Measurements from ENCODE around the gene AK5.
"Not testable (repeated sequence)": the region's sequence is repeated elsewhere in the genome, so short reads cannot be mapped to it uniquely, and the experiment has no call there.

AK5 gene

DNA sequence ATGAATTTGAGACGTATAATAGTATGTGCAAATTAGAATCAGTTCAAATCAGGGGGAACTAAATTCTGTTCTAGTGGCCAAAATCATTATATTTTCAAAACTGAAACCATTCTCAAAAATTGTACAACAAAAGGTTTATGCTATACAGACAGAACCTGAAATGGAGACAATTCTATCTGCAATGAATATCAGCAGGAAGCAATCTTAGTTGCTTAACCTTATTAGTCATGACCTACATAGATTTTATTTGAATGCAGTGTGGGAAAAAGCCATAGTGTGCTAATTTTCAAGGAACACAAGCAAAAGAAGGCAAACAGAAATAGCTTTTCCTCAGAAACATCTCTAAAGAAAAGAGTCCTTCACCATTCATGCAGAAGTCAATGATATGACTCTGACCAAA lies 6.5 kb downstream of the AK5 start:
- no peak for DNase-seq

DNA sequence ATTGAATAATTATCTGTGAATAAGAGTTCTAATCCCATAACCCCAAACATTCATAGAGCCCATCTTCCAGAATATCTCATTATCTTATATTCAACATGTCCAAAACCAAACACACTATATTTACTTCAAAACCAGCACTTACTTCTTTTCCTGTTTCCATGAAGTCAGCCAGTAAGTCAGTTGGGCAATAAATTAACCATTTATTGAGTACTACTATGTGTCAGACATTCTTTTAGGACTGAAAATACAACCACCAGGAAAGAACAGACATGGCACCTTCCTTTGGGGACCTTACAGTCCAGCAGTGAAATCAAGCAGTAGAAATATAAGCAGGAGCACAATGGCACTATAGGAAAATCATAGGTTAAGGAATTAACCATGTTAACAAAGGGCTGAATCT lies 8.8 kb downstream of the AK5 start:
- DNase-seq: no peak

DNA sequence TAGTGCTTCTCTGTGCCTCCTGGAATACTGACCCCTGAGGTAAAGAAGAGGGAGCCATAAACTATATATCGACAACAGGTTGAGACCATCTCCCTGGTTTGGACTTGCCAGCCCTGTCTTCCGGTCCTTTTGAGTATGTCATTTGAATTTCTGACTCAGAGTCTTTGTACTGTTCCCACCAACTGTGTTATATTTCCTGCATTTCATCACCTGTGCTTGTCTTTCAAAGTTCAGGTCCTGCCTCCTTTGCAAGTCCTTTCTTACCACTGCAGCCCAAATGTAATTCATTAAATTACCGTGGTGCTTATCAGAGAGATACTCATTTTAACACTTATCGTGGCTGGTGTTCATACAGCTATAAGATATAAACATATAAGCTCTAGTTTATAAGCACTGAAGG lies 10.7 kb downstream of the AK5 start:
- no peak for DNase-seq

DNA sequence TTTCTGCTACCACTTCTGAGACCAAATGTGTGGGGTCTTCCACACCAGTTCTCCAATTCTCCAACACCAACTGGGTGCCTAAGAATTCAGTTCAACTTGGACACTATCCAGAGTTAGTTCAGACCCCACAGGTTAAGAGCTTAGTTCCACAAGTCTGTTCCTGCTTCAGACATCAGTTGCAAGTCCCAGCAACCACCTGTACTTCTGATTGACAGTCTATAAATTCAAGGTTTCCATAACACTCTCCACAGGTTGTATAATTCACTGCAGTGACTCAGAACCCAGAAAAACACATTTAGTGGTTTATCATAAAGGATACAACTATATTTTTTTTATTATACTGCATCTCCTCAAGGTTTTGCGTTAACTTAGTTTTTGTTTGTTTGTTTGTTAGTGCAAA lies 18.7 kb downstream of the AK5 start:
- no peak for DNase-seq

DNA sequence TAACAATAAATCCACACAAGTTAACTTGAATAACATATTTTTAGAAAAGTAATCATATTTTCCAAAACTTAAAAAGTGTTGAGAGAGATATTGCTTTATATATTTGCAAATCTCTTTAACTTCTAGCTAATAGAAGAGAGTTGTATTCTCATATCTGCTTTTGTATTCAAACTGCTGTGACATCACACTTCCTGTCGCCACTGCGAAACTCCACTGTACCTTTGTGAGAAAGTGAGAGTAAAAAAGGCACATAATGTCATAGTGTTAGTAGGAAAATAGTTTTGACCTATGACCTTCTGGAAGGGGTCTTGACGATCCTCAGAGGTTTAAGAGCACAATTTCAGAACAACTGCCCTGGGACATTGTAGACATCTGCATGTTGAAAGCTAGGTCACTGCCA lies 21.6 kb downstream of the AK5 start:
- DNase-seq: peak; percentile 4

DNA sequence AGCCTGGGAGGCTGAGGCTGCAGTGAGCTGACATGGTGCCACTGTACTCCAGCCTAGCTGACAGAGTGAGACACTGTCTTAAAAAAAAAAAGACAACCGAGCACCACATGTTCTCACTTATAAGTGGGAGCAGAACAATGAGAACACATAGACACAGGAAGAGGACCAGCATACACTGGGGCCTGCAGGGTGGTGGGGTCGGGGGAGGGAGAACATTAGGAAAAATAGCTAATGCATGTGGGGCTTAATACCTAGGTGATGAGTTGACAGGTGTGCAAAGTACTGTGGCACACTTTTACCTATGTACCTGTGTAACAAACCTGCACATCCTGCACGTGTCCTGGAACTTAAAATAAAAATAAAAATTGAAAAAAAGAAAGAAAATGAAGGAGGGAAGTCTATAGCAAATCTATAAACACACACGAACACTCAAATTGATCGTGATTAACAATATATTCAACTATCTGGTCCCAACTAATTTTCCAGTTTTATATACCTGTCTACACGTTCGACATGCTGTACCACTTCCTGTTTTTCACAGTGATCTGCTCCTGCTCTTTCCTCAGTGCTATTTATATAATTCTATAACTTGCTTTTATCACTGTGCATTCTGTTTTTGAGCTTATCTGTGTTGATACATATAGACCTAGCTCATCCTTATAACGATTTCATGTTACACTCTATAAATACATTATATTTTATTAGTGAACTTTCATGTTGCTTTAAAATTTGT lies 27.2 kb downstream of the AK5 start:
- no peak for DNase-seq

DNA sequence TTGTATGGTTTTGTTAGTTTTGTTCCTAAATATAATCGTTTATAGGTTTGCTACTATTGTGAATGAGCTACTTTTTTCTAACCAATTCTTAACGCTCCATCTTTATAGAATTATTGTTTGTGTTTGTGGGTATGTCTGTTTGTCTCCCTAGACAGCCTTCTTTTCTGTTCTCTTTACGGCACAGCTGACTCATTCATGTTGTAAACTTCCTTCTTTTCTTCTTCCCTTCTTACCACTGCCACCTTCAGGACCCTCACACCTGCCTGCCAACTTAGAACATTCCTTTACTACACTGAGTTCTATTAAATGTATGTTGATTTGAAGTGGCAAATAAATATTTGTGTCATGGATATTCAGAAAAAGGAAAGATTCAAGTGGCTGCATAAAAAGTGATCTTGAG lies 29.1 kb downstream of the AK5 start:
- DNase-seq: no peak

DNA sequence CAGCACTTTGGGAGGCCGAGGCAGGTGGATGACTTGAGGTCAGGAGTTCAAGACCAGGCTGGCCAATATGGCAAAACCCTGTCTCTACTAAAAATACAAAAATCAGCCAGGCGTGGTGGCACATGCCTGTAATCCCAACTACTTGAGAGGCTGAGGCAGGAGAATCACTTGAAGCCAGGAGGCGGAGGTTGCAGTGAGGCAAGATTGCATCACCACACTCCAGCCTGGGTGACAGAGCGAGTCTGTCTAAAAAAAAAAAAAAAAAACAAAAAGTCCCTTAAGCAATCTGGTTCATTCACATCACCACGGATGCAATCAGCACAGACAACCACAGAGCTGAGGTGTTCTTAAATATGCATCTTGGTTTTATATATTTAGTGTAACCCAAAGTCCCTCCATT lies 30.5 kb downstream of the AK5 start:
- DNase-seq: not testable (repeated sequence)

DNA sequence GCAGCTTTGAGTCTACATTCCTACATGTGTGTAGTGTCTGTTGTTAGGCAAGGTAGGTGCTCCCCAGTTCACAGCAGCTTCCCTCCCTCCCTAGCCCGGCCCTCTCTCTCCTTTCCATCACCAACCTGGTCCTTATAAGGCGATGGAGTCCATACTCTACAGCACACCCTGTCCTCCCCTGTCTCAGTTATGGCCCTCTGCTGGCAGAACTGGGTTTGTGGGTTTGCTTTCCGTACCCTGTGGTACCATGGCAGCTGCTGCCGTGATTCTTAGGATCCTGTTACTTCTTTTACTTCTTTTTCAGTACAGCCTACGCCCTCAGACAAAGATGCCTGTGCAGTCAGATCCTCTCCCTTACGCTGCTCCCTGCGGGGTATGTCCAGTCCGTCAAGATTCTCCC lies 31.7 kb downstream of the AK5 start:
- peak; percentile 15 for DNase-seq

DNA sequence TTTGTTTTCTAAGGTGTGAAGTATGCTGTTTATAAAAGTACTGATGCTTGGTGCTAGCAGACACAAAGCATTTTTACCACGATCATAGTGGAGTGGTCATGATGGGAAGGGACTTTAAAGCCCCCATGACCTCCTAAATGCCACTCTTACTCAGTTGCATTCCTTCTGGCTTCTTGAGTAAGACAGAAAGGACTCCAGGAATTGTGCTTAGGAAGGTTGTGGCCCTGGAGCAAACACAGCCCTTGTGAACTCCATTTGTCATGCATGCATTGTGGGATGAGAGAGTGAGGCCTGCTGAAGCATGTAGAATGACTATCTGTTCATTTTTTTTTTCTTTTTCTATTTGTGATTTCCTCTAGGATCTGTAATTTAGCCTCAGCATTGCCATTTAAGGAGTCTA lies 34.2 kb downstream of the AK5 start:
- no peak for DNase-seq

DNA sequence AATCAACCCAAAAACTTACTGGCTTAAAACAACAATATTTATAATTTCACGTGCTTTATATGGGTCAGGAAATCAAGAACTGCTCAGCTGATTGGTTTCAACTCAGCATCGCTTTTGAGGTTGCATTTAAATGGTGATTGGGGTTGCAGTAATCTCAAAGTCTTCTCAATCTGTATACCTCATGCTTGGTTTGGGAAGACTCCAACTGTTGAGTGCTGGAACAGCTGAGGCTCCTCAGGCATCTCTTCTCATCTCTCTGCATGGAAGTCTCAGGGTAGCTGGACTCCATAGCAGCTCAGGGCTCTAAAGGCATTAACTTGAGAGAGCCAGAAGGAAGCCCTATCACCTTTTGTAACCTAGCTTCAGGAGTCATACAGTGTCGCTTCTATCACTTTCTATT lies 35.1 kb downstream of the AK5 start:
- DNase-seq: no peak

DNA sequence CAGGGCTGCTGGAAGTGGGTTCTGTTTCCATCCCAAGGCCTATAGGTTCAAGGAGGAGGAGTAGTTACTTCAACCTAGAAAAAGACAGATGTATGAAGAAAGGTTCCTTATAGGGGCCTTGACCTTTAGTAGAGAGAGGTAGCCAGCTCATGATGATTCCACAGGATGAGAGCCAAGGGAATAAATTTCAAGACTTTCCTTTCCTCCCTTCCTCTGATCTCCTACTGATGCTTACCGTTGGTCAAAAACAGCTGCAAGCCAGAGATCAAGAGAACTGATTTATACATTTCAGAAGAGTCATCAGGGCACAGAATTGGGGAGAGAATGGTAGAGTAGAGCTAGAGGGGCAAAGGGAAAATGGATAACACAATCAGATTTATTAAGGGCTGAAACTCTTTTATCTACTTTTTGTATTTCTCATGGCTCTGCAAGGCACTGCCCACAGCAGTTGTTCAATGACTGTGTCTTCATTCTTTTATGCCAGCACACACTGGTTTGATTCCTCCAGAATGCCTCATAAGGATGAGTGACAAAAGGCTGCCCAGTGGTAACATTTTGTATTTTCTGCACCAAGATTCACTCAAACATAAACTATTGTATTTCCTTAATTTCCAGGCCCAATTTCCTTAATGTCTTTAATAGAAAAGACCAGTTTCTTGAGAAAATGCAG lies 37.4 kb downstream of the AK5 start:
- no peak for DNase-seq

DNA sequence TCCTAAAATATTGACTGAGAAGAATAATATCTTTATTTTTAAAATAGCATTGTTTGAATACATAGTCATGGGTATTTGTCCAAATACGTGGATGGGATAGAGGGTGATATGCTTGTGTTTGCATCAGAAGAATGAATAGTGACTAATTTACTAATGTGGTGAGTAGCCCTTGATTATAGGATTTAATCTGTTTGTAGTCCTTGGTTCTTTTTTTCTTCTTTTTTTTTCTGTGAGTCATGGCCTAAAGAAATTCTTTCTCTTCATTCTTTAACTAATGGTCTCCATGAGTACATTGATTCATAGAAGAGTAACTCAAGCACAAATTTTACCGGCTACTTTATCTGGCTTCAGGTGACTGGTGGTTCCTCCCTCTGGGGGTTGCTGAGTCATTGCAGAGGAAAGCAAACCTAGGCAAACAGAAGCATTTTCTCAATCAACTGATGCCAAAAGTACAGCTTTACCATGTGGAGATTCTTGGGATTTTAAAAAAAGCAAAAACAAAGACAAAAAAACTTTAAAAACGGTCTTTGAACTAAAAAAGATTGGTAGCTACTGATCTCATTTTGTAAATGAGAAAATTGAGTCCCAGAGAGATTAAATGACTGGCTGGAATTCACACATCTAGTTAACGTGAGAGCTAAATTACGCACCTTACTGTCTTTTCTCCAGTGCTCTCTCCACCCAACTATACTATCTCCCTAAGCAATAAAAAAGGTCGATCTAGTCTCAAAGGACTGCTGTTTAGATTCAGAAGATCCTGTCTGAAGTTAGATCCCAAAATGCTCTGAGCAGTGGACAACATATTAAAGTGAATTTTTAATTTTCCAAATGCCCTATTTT lies 40.5 kb downstream of the AK5 start:
- DNase-seq: no peak

DNA sequence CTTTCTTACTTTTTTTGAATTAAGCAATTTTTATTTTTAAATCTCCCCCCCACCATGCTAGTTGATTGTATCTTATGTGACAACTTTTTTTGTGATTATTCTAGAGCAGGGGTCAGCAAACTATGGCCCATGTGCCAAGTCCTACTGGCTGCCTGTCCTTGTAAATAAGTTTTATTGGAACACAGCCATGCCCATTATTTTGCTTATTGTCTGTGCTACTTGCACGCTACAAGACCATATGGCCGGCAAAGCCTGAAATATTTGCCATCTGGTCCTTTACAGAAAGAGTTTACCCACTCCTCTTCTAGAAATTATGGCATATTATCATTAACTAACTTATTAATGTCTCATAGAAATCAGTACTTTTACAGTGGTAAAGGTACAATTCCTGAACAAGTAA lies 51.7 kb downstream of the AK5 start:
- no peak for DNase-seq

DNA sequence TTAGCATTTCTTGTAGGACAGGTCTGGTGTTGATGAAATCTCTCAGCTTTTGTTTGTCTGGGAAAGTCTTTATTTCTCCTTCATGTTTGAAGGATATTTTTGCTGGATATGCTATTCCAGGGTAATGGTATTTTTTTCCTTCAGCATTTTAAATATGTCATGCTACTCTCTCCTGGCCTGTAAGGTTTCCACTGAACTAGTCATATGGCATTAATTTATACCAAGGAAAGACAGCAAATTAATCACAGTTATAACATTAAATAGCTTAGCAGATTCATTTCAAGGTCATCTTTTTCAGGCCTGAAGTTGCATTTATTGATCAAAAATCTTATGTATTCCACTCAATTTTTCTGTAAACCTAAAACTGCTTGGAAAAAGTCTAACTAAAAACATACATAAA lies 54.9 kb downstream of the AK5 start:
- DNase-seq: no peak

DNA sequence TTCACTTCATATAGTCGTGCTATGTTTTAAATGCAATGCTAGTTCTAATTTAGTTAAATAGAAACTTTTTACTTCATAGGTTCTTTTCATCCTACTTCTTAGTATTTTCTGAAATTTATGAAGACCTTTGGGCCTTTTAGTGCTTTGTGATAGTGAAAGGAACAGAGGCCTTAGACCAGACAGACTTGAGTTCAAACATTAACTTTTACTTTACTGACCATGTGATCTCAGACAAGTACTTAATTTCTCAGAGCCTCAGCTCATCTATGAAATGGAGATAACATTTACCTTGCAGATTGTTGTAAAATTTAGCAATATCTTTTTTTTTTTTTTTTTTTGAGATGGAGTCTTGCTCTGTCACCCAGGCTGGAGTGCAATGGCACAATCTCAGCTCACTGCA lies 57.5 kb downstream of the AK5 start:
- DNase-seq: no peak

DNA sequence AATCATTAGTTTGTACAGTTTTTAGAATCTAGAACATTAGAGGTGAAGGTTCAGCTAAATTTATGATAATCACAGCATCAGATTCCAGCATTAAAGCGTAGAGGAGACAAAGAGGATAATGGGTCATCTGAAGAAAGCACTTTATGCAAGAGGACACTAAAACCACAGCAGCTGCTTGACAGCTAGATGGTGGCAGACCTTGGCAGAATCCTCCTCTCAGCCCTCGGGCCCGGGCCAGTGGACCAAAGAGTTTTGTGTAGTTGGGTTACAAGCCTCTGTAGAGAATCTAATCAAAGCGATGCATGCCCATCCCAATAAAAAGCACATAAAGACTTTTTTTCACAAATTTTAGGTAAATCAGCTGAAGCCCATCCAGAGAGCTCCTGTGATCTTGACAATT lies 59.4 kb downstream of the AK5 start:
- no peak for DNase-seq

DNA sequence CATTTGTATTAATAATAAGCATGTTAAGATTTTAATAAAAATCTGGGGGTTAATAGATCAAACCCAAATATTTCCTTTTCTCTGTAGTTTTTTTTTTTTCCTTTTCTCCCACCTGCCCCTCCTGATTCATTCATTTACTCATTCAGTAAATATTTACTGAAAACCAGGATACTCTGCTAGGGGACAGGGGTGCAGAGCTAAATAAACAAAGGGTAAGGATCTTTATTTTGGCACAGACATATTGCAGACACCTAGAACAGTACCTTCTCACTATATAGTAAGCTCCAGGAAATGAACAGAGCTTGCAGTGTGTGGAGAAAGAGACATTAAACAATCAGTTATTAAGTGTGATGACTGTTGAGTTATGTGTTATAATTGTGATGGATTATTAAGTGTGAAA lies 60.9 kb downstream of the AK5 start:
- no peak for DNase-seq

DNA sequence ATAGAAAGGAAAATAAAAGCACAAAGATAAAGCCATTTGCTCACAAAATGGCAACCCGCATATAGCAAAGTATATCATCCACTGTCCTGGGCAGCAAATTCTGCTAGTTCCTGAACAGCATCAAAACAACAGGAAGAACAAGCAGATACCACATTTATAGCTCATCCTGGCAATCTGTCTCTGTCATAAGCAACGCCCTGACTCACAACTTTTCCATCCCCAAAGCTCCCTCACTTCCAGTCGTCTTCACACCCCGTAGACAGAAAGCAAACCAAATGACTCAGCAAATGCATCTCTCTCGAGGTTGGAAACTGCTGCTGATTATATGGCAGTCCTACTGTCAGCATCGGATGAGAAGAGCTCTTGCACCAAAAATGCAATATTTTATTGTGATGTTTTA lies 65.8 kb downstream of the AK5 start:
- peak; percentile 30 for DNase-seq

DNA sequence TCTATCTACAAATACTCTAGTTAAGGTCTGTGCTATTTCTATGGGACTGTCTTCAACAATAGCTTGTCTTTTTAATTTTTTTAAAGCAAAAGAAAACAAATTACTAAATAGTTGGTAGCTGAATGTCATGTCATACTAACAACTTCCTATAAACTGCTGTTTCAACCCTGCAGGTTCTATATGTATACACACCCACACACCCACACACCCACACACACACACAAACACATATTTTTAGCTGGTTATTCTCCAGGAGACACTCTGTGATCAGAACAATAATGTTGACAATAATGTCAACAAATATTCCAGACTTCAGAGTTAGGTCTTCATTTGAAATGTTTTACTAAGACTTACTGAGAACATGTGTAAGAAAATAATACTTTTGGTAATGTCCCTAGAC lies 66.7 kb downstream of the AK5 start:
- no peak for DNase-seq

DNA sequence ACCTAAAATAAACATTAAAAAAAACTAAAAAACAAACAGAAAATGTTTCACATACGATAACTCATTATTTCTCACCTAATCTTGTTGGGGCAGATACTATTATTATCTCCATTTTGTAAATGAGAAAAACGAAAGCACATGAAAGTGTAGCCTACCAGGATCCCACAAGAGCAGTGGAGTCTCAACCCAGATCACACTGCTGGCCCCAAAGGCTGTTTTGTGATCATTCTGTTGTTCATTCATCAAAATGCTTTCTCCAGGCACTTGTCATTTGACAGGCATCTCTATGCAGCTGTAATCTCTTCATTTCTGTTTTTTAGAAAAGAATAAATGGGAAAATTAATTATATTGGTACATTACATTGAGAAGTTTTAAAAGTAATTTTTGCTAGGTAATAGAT lies 67.5 kb downstream of the AK5 start:
- no peak for DNase-seq

DNA sequence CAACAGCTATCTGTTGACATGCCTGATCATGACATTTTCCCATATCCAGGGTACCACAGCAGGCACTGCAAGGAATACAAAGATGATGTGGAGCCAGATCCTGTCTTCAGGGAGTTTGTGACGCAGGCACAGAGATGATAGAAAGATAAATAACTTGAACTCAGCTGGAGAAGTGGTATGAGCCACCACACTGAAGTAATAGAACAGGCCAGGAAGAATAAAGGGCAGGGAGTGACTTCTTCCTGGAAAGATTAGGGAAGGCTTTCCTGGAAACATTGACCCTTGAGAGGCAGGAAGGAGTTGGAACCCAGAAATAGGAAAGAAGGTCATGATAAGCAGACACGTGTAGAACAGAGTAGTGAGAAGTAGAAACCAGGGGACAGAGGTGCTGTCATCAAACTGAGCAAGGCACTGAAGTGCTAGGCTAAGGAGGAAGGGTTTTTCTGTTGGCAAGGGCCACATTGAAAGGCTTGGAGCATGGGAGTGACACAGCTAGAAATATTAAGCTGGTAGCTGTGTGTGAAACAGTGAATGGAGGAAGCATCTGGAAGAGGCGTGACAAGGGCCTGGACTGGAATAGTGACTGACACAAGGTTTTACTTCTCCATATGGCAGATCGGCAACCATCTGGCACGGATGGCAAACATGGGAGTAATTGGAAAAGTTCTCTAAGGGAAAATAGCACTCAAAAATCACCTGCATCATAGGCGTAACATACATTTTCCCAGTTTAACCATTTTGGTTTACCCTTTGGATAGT lies 68.4 kb downstream of the AK5 start:
- DNase-seq: no peak

DNA sequence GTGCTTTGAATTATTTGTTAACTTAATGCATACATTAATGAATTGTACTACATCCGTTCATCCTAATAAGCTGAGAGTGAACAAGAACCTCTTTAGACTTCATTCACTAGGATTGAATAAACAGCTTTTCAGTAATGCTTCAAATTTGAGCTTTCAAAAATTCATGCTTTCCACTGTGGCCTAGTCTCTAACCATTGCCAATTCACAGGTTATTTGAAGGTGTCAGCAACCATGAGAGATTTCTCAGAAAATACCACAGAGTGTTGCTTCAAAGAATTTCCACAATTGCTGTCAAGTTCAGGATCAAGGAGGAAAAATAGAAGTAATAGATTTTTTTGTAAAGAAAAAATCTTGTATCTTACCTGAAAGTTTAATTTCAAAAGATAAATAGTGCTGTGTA lies 72.7 kb downstream of the AK5 start:
- DNase-seq: no peak

All from activated CD4-positive, alpha-beta T cell treated with anti-CD3 and anti-CD28 coated beads, Interleukin-10, Interleukin-2, amounts not matched to agents 100 ng/mL and 50 ng/mL, durations not matched to agents 16 hours and 8 hours (primary cell).